PFSK-1 (cell line): Measurements from ENCODE around the gene USH1C.

Experiments used
- FOXP2 ChIP-seq: optimal IDR thresholded peaks from 2 replicates; pipeline ENCODE3; 2011; ENCODE audit warnings: borderline replicate concordance, control low read depth, inconsistent platforms; ENCODE audit not compliant: insufficient read depth; ENCODE audit errors: extremely low read length, extremely low read depth
- POLR2AphosphoS5 ChIP-seq: IDR thresholded peaks from 2 replicates; pipeline ENCODE4 v1.6.1; 2012; ENCODE audit warnings: low read depth, mild to moderate bottlenecking, control low read depth, low read length, moderate library complexity
- SIN3A ChIP-seq: IDR thresholded peaks from 2 replicates; pipeline ENCODE4 v1.6.1; 2012; ENCODE audit warnings: mild to moderate bottlenecking, low read length, moderate library complexity, borderline replicate concordance; ENCODE audit not compliant: insufficient read depth
- TAF1 ChIP-seq: IDR thresholded peaks from 2 replicates; pipeline ENCODE4 v1.6.1; 2012; ENCODE audit warnings: low read length, control low read depth, borderline replicate concordance; ENCODE audit not compliant: insufficient read depth
- TF ChIP-seq, protein P1 (sequence below), 2 experiments: IDR thresholded peaks; 2 replicates each; pipeline versions ENCODE4 v1.6.1 to v1.8.0; 2011 to 2012; ENCODE audit warnings: low read depth in 2 of 2, low read length in 2 of 2, control low read depth in 1 of 2, inconsistent platforms in 1 of 2, mild to moderate bottlenecking in 1 of 2, moderate library complexity in 1 of 2; ENCODE audit not compliant: insufficient read depth in 1 of 2

Gene USH1C

DNA sequence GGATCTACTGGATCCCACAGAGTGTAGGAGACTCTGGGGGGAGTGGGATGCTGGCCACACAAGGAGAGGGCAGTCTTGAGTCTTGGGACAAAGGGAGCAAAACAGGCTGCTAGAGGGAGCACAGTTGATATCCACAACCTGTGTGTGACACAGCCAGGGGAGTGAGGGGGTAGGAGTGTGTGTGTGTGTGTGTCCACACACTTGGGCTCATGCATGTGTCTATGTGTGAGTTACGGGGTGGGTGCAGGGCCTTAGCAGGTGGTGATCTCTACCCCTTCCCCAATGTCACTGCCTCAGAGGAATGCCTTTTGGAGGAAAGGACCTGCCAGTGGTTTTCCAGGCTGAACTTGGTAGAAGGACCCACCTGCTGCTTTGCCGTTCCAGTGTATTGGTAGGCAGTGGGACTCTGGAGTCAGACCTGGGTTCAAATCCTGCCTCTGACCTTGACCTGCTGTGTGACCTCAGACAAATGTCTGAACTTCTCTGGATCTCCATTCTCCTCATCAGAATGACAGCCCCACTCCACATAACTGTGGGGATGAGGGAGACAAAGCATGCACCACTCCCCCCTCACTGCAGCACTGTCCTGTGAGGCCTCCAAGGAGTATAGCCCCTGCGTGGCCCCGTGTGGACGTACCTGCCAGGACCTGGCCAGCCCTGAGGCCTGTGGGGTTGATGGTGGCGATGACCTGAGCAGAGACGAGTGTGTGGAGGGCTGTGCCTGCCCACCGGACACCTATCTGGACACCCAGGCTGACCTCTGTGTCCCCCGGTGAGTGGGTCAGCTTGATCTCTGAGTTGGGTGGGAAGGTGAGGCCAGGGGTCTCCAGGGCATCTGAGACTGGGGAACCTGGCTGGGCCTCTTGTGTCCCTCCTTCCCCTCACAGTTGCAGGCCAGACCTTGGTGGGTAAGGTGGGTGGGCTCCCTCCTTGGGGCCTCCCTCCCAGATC is 30.2 kb upstream of the USH1C start:
- TF ChIP-seq POLR2AphosphoS5 (no peak), FOXP2 (no peak), SIN3A (no peak), TAF1 (no peak)
- TF ChIP-seq, protein P1, sequence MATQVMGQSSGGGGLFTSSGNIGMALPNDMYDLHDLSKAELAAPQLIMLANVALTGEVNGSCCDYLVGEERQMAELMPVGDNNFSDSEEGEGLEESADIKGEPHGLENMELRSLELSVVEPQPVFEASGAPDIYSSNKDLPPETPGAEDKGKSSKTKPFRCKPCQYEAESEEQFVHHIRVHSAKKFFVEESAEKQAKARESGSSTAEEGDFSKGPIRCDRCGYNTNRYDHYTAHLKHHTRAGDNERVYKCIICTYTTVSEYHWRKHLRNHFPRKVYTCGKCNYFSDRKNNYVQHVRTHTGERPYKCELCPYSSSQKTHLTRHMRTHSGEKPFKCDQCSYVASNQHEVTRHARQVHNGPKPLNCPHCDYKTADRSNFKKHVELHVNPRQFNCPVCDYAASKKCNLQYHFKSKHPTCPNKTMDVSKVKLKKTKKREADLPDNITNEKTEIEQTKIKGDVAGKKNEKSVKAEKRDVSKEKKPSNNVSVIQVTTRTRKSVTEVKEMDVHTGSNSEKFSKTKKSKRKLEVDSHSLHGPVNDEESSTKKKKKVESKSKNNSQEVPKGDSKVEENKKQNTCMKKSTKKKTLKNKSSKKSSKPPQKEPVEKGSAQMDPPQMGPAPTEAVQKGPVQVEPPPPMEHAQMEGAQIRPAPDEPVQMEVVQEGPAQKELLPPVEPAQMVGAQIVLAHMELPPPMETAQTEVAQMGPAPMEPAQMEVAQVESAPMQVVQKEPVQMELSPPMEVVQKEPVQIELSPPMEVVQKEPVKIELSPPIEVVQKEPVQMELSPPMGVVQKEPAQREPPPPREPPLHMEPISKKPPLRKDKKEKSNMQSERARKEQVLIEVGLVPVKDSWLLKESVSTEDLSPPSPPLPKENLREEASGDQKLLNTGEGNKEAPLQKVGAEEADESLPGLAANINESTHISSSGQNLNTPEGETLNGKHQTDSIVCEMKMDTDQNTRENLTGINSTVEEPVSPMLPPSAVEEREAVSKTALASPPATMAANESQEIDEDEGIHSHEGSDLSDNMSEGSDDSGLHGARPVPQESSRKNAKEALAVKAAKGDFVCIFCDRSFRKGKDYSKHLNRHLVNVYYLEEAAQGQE (IDR thresholded peaks at IDR 0.05; ENCODE audit: insufficient read depth in 1 of 2, low read depth in 2 of 2, low read length in 2 of 2): no peak

DNA sequence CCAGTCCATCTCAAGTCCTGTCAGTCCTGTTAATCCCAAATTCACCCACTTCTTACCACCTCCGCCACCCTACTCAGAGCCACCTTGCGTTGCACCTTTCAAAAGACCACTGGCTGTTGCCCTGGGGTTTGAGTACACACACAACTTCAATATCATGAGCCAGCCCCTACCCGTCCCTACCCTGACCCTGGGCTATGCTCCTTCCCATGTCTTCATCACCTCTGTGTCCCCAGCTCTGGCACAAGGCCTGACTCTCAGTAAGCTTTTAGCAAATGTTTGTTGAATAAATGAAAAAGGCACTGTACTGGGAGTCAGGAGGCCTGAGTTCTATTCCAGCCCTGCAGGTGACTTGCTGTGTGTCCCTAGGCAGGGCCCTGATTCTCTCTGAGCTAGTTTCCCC is 29.3 kb upstream of the USH1C start:
- TF ChIP-seq TAF1: no peak
- TF ChIP-seq, protein P1 (IDR thresholded peaks at IDR 0.05; ENCODE audit: insufficient read depth in 1 of 2, low read depth in 2 of 2, low read length in 2 of 2): no peak
- no peak for TF ChIP-seq POLR2AphosphoS5
- no peak for TF ChIP-seq SIN3A
- no peak for TF ChIP-seq FOXP2

GRCh38 chr11:17572791-17573460 is 28.7 kb upstream of the USH1C start:
- TF ChIP-seq POLR2AphosphoS5 (no peak), FOXP2 (no peak), SIN3A (no peak), TAF1 (no peak)
- TF ChIP-seq, protein P1 (IDR thresholded peaks at IDR 0.05; ENCODE audit: insufficient read depth in 1 of 2, low read depth in 2 of 2, low read length in 2 of 2): no peak

DNA sequence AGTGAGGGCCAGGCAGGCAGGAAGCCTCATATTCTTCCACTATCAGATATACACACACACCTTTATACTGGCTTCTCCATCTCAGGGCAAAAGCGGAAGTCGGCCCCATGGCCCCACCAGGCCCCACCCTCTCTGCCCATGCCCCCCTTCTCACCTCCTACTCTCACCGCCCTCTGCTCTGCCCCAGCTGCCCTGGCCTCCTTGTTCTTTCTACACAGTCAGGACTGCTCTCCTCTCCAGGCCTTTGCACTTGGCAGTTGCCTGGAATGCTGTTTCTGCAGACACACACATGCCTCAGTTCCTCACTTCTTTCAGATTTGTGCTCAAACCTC is 28.1 kb upstream of the USH1C start:
- TF ChIP-seq TAF1 (no peak), POLR2AphosphoS5 (no peak), FOXP2 (no peak), SIN3A (no peak)
- TF ChIP-seq, protein P1 (IDR thresholded peaks at IDR 0.05; ENCODE audit: insufficient read depth in 1 of 2, low read depth in 2 of 2, low read length in 2 of 2): no peak
